Nucleus accumbens (tissue), 56 donors: ENCODE results near the gene ITGA11.
A peak's percentile ranks its signal among the peaks of the same experiment; 100 is the strongest.

Experiments
- DNase-seq, 56 donors: peaks; one replicate each; lab custom pipeline; 2025; lab: John Stamatoyannopoulos, UW

Gene ITGA11

GRCh38 chr15:68449389-68449788, 17.4 kb upstream of the ITGA11 start:
- peak in 1 of 56 donors; percentile 7 for DNase-seq

- DNase-seq, result no peak
Measured at GRCh38 chr15:68447976-68448755, 16.2 kb upstream of the ITGA11 start.

- no peak for DNase-seq
Measured at GRCh38 chr15:68447209-68447608, 15.2 kb upstream of the ITGA11 start.

GRCh38 chr15:68445351-68445750, 13.4 kb upstream of the ITGA11 start:
- DNase-seq, result no peak

- DNase-seq, result no peak
Measured at GRCh38 chr15:68444336-68444735, 12.4 kb upstream of the ITGA11 start.

GRCh38 chr15:68442903-68443302, 10.9 kb upstream of the ITGA11 start:
- DNase-seq, result no peak

- DNase-seq, result no peak
Measured at GRCh38 chr15:68442041-68442440, 10.1 kb upstream of the ITGA11 start.

GRCh38 chr15:68441045-68441743, 9.2 kb upstream of the ITGA11 start:
- DNase-seq, result no peak

GRCh38 chr15:68440136-68440535, 8.2 kb upstream of the ITGA11 start:
- no peak for DNase-seq

GRCh38 chr15:68439506-68439905, 7.5 kb upstream of the ITGA11 start:
- DNase-seq, result no peak

- no peak for DNase-seq
Measured at GRCh38 chr15:68436680-68437079, 4.7 kb upstream of the ITGA11 start.

GRCh38 chr15:68435966-68436365, 4.0 kb upstream of the ITGA11 start:
- DNase-seq, result no peak

- DNase-seq, result no peak
Measured at GRCh38 chr15:68434021-68434420, 2.1 kb upstream of the ITGA11 start.

- no peak for DNase-seq
Measured at GRCh38 chr15:68433551-68433950, 1.6 kb upstream of the ITGA11 start.

- DNase-seq, result no peak
Measured at GRCh38 chr15:68432441-68433064, 590 bp upstream of the ITGA11 start.

- DNase-seq, result no peak
Measured at GRCh38 chr15:68431037-68431791, 749 bp downstream of the ITGA11 start.

- no peak for DNase-seq
Measured at GRCh38 chr15:68430471-68431036, 1.4 kb downstream of the ITGA11 start.

- no peak for DNase-seq
Measured at GRCh38 chr15:68429691-68430470, 2.1 kb downstream of the ITGA11 start.

GRCh38 chr15:68428431-68428940, 3.5 kb downstream of the ITGA11 start:
- DNase-seq, result no peak

GRCh38 chr15:68427963-68428362, 4.0 kb downstream of the ITGA11 start:
- DNase-seq, result no peak
